CD4-positive, alpha-beta T cell (primary cell): ENCODE results near the gene FBN3. TPM values are rescaled to one million over a fixed set of nuclear protein-coding genes. Genes with fewer than 3 reads are reported as not detected.

Experiments used
- ATAC-seq: fragments of 200-7000 bp; cut with Tn5 transposase; one replicate; pipeline ENCODE4 v1.10.0; 2022; ENCODE audit warnings: mild to moderate bottlenecking; ENCODE audit not compliant: poor library complexity
- CTCF ChIA-PET: fragments of 350-600 bp; sonication (Branson Sonifier 250); formaldehyde crosslinking; loops from one replicate; lab custom pipeline; 2021; ENCODE audit warnings: antibody characterized with exemption, inconsistent platforms; lab: Charles Lee
- POLR2A ChIA-PET: fragments of 350-600 bp; sonication (Branson Sonifier 250); formaldehyde crosslinking; loops from one replicate; lab custom pipeline; 2021; ENCODE audit warnings: antibody characterized with exemption, inconsistent platforms; lab: Charles Lee
- DNase-seq, 14 experiments: peaks; one replicate each; pipeline ENCODE4 v3.0.0-alpha.2; 2013 to 2020; ENCODE audit warnings: mixed read lengths in 2 of 14
- H3K27ac ChIP-seq, 2 donors: one replicate each; pipeline versions ENCODE4 v1.5.1 to v1.7.0; 2013; ENCODE audit warnings: low read length in 2 of 2, low read depth in 1 of 2, mild to moderate bottlenecking in 1 of 2
- H3K27me3 ChIP-seq, 2 experiments: 1 replicate in 1 of 2; 2 replicates in 1 of 2; pipeline versions ENCODE4 v1.6.1 to v1.7.0; 2013; ENCODE audit warnings: low read length in 2 of 2, control low read depth in 1 of 2, mild to moderate bottlenecking in 1 of 2, moderate library complexity in 1 of 2; ENCODE audit not compliant: insufficient read depth in 2 of 2, control insufficient read depth in 1 of 2
- H3K36me3 ChIP-seq: one replicate; pipeline ENCODE4 v1.6.1; 2013; ENCODE audit warnings: low read length, control low read depth; ENCODE audit not compliant: insufficient read depth
- H3K4me1 ChIP-seq: one replicate; pipeline ENCODE4 v1.6.1; 2013; ENCODE audit warnings: low read length, control low read depth; ENCODE audit not compliant: insufficient read depth
- H3K4me3 ChIP-seq: one replicate; pipeline ENCODE4 v1.5.1; 2013; ENCODE audit warnings: mild to moderate bottlenecking, low read length, moderate library complexity
- H3K9me3 ChIP-seq, 2 experiments: 1 replicate in 1 of 2; 2 replicates in 1 of 2; pipeline versions ENCODE4 v1.6.1 to v1.7.0; 2013; ENCODE audit warnings: low read length in 2 of 2, mild to moderate bottlenecking in 2 of 2, control low read depth in 1 of 2, moderate library complexity in 1 of 2; ENCODE audit not compliant: control insufficient read depth in 1 of 2, insufficient read depth in 1 of 2
- H3K27ac Mint-ChIP-seq: one replicate; pipeline ENCODE4 v1.8.0; 2020; ENCODE audit warnings: mixed read lengths
- H3K27me3 Mint-ChIP-seq: one replicate; pipeline ENCODE4 v1.8.0; 2021; ENCODE audit warnings: mixed read lengths
- H3K36me3 Mint-ChIP-seq: one replicate; pipeline ENCODE4 v1.8.0; 2021; ENCODE audit warnings: low read depth, mixed read lengths
- H3K4me1 Mint-ChIP-seq: one replicate; pipeline ENCODE4 v1.8.0; 2021; ENCODE audit warnings: low read depth, mixed read lengths
- H3K4me3 Mint-ChIP-seq: one replicate; pipeline ENCODE4 v1.8.0; 2020; ENCODE audit warnings: mild to moderate bottlenecking, mixed read lengths
- H3K9me3 Mint-ChIP-seq: one replicate; pipeline ENCODE4 v1.8.0; 2020; ENCODE audit warnings: mixed read lengths
- intact Hi-C, 2 experiments: fragments of 100-400 bp; cut with DNase I in 1 of 2; cut with micrococcal nuclease in 1 of 2; formaldehyde crosslinking; loops; one replicate each; pipeline versions ENCODE4 v1.15.1 to v1.9.0; 2023 to 2025; cut with DNase I, micrococcal nuclease
- total RNA-seq, 174 experiments: library from RNA in 2 of 174; stranded (reverse) in 2 of 174; gene quantifications; one replicate each; pipeline ENCODE4 v1.2.3 and lab custom pipeline; 2021 to 2026
- TF ChIP-seq, protein P1 (sequence below): fragments of 200-600 bp; IDR thresholded peaks from one replicate; pipeline ENCODE4 v1.8.0; 2022; ENCODE audit warnings: antibody characterized with exemption, mild to moderate bottlenecking

The FBN3 gene
- total RNA-seq, 2 experiments from 2014 or later, result not detected

DNA sequence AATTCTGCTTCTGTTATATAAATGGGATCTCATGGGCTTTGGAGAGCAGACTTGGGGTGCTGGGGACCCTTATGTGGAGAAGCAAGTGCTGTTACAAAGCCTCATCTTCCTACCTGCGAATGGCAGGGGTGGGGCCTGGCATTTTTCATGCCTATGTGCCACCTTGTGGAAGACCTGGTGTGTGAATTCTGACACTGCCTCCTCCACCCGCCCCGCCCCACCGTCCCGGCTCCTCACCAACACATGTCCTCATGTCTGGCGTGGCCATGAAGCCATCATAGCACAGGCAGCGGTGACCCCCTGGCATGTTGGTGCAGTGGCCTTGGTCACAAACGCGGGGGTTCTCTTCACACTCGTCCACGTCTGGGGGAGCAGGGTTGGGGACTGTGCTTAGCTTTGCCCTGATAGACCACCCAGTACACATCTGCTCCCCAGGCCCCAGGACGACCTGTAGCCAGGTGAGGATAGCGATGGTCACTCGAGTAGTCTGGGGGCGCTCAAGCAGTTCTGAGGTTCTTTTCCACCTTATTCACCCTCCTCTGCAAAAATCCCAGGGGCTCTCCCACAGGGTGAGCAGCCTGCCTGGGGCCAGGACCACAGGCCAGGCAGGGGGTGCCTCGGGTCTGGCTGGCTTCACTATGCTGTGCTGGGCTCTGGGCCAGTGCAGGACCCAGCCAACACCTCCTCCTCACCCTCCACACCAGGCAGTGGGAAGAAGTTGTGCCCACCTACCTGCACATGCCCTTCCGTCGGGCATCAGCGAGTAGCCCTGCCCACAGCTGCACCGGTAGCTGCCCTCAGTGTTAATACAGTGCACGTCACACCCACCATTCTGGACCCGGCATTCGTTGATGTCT is 32.7 kb downstream of the FBN3 start:
- Histone ChIP-seq H3K36me3 (no peaks in the 10 kb centered on the region), H3K9me3 (peaks cover 0 to 15% of the 10 kb centered on the region in 2 experiments), H3K4me1 (no peaks in the 10 kb centered on the region), H3K27ac (no peak overlapping the region), H3K27me3 (no peaks in the 10 kb centered on the region), H3K4me3 (no peak overlapping the region)
- no peak for ATAC-seq
- Mint-ChIP-seq H3K4me3 (no peak overlapping the region), H3K36me3 (no peaks in the 10 kb centered on the region), H3K9me3 (no peaks in the 10 kb centered on the region), H3K27ac (no peak overlapping the region), H3K27me3 (peaks cover 4% of the 10 kb centered on the region), H3K4me1 (no peaks in the 10 kb centered on the region)
- no peak for DNase-seq
- intact Hi-C loops, result no loop called here
- ChIA-PET POLR2A (no interaction called here), CTCF (no interaction called here)
- TF ChIP-seq, protein P1, sequence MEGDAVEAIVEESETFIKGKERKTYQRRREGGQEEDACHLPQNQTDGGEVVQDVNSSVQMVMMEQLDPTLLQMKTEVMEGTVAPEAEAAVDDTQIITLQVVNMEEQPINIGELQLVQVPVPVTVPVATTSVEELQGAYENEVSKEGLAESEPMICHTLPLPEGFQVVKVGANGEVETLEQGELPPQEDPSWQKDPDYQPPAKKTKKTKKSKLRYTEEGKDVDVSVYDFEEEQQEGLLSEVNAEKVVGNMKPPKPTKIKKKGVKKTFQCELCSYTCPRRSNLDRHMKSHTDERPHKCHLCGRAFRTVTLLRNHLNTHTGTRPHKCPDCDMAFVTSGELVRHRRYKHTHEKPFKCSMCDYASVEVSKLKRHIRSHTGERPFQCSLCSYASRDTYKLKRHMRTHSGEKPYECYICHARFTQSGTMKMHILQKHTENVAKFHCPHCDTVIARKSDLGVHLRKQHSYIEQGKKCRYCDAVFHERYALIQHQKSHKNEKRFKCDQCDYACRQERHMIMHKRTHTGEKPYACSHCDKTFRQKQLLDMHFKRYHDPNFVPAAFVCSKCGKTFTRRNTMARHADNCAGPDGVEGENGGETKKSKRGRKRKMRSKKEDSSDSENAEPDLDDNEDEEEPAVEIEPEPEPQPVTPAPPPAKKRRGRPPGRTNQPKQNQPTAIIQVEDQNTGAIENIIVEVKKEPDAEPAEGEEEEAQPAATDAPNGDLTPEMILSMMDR, result no peak

DNA sequence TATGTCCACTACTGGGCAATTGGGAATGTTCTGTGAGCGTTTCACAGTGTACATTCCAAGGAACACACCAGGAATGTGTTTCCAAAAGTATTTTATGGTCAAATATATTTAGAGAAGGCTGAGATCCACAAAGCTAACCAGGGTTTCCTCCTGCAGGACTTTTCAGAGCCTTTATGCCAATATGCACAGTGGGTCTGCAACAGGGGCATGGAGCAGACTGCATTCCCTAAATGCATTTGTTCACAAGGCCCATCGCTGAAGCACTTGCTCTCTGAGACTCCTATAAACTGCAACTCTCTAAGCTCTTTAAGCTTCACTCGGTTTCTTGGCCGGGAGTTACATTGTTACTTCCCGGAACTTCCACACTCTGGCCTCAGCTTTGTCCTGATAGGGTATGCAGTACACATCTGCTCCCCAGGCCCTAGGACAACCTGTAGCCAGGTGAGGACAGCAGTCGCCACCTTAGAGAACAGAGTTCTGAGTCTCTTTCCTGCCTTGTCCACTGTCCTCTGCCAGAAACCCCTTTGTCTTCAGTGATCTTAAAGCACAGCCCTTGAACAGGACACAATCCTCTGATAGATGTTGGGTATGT is 33.5 kb downstream of the FBN3 start:
- H3K4me3 ChIP-seq, result no peak overlapping the region
- H3K4me1 ChIP-seq, result no peaks in the 10 kb centered on the region
- H3K36me3 ChIP-seq, result no peaks in the 10 kb centered on the region
- H3K9me3 Mint-ChIP-seq, result no peaks in the 10 kb centered on the region
- H3K27me3 ChIP-seq, result no peaks in the 10 kb centered on the region
- TF ChIP-seq, protein P1, result no peak
- peaks cover 0 to 15% of the 10 kb centered on the region in 2 experiments for H3K9me3 ChIP-seq
- POLR2A ChIA-PET, result no interaction called here
- CTCF ChIA-PET, result no interaction called here
- H3K27ac ChIP-seq, result no peak overlapping the region
- H3K27ac Mint-ChIP-seq, result no peak overlapping the region
- intact Hi-C loops, result no loop called here
- H3K27me3 Mint-ChIP-seq, result peaks cover 4% of the 10 kb centered on the region
- DNase-seq (no peak), ATAC-seq (no peak)
- H3K4me3 Mint-ChIP-seq, result no peak overlapping the region
- H3K4me1 Mint-ChIP-seq, result no peaks in the 10 kb centered on the region
- no peaks in the 10 kb centered on the region for H3K36me3 Mint-ChIP-seq

DNA sequence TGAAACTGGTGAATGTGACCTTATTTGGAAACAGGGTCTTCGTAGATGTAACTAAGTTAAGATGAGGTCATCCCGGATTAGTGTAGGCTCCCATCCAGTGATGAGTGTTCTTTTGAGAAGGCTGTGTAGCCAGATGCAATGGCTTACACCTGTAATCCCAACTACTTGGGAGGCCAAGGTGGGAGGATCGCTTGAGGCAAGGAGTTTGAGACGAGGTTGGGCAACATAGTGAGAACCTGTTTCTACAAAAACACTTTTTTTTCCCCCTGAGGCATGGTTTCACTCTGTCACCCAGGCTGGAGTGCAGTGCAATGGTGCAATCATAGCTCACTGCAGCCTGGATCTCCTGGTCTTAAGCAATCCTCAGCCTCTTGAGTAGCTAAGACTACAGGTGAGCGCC is 36.4 kb downstream of the FBN3 start:
- H3K4me3 Mint-ChIP-seq, result no peak overlapping the region
- CTCF ChIA-PET, result no interaction called here
- H3K27me3 Mint-ChIP-seq, result peaks cover 18% of the 10 kb centered on the region
- no peak overlapping the region for H3K4me3 ChIP-seq
- H3K27ac ChIP-seq, result no peak overlapping the region
- no peaks in the 10 kb centered on the region for H3K4me1 ChIP-seq
- H3K4me1 Mint-ChIP-seq, result no peaks in the 10 kb centered on the region
- intact Hi-C loops, result no loop called here
- no peaks in the 10 kb centered on the region for H3K36me3 Mint-ChIP-seq
- peaks cover 9 to 11% of the 10 kb centered on the region in 2 experiments for H3K27me3 ChIP-seq
- TF ChIP-seq, protein P1, result no peak
- DNase-seq (no peak), ATAC-seq (no peak)
- POLR2A ChIA-PET, result no interaction called here
- H3K9me3 Mint-ChIP-seq, result no peaks in the 10 kb centered on the region
- peaks cover 0 to 35% of the 10 kb centered on the region in 2 experiments for H3K9me3 ChIP-seq
- H3K36me3 ChIP-seq, result no peaks in the 10 kb centered on the region
- H3K27ac Mint-ChIP-seq, result no peak overlapping the region
